HCT116 (cell line): Measurements from ENCODE around the gene ST7. TPM values are rescaled to one million over a fixed set of nuclear protein-coding genes. Genes with fewer than 3 reads are reported as not detected.

ENCODE experiments used
- ATAC-seq: fragments of 200-7000 bp; cut with Tn5 transposase; 2 replicates; pipeline ENCODE4 v1.9.1; 2020; ENCODE audit warnings: mild to moderate bottlenecking, moderate library complexity
- BruUV-seq: library from RNA; stranded (reverse); fragments of 400-500 nt; replicated peaks from 2 replicates; lab custom pipeline; 2021; lab: Mats Ljungman, UMichigan
- CTCF ChIA-PET: fragments of 300-600 bp; sonication (Branson Sonifier 250); formaldehyde crosslinking; loops from one replicate; lab custom pipeline; 2021; ENCODE audit warnings: antibody characterized with exemption; lab: Charles Lee
- POLR2A ChIA-PET: fragments of 300-600, 350-600 bp; sonication (Branson Sonifier 250); formaldehyde crosslinking; loops from one replicate; lab custom pipeline; 2021; ENCODE audit warnings: antibody characterized with exemption; lab: Charles Lee
- RAD21 ChIA-PET, 2 experiments: fragments of 300-600 bp; sonication (Branson Sonifier 250); formaldehyde crosslinking; loops; one replicate each; lab custom pipeline; 2023; ENCODE audit warnings: low total read pairs in 2 of 2; ENCODE audit not compliant: uncharacterized antibody in 2 of 2, unreplicated experiment in 2 of 2, low non-redundant PET in 1 of 2; lab: Charles Lee
- DNase-seq: peaks from one replicate; pipeline ENCODE4 v3.0.0-alpha.2; 2010; ENCODE audit warnings: low read depth, low spot score
- H2AFZ ChIP-seq: fragments of 200-600 bp; shearing (Covaris generic), sonication (generic); 2 replicates; pipeline ENCODE4 v1.6.1; 2017; ENCODE audit warnings: low read depth, mixed run types, mixed read lengths, antibody characterized with exemption, low read length; ENCODE audit not compliant: poor library complexity, severe bottlenecking
- H3K27ac ChIP-seq: 2 replicates; pipeline ENCODE4 v1.5.1; 2012; ENCODE audit warnings: low read depth, low read length
- H3K27me3 ChIP-seq: fragments of 200-600 bp; sonication (generic); 2 replicates; pipeline ENCODE4 v1.6.1; 2016; ENCODE audit warnings: mixed run types, low read length, mixed read lengths; ENCODE audit not compliant: insufficient read depth
- H3K36me3 ChIP-seq, 2 experiments: fragments of 200-500 bp in 1 of 2; fragments of 200-600 bp in 1 of 2; sonication (Bioruptor generic) in 1 of 2; sonication (generic) in 1 of 2; 2 replicates each; pipeline versions ENCODE4 v1.5.1 to v1.6.1; 2014 to 2016; ENCODE audit warnings: low read length in 2 of 2, inconsistent platforms in 1 of 2, mixed read lengths in 1 of 2, mixed run types in 1 of 2; ENCODE audit not compliant: insufficient read depth in 2 of 2, control insufficient read depth in 1 of 2
- H3K4me1 ChIP-seq, 2 experiments: fragments of 200-600 bp in 1 of 2; sonication (generic) in 1 of 2; 2 replicates each; pipeline versions ENCODE4 v1.5.1 to v1.6.1; 2012 to 2017; ENCODE audit warnings: low read length in 2 of 2, inconsistent platforms in 1 of 2, mild to moderate bottlenecking in 1 of 2, mixed read lengths in 1 of 2, mixed run types in 1 of 2, moderate library complexity in 1 of 2; ENCODE audit not compliant: insufficient read depth in 2 of 2, control insufficient read depth in 1 of 2
- H3K4me2 ChIP-seq: fragments of 200-600 bp; sonication (generic); 2 replicates; pipeline ENCODE4 v1.6.1; 2017; ENCODE audit warnings: mixed run types, low read length, mixed read lengths
- H3K4me3 ChIP-seq, 2 experiments: fragments of 200-600 bp in 1 of 2; sonication (generic) in 1 of 2; replicated peaks in 1 of 2; 2 replicates each; pipeline ENCODE4 v1.5.1; 2011 to 2016; ENCODE audit warnings: low read length in 2 of 2, control low read depth in 1 of 2, low read depth in 1 of 2, mild to moderate bottlenecking in 1 of 2, mixed read lengths in 1 of 2, mixed run types in 1 of 2
- H3K79me2 ChIP-seq: fragments of 200-600 bp; sonication (generic); 2 replicates; pipeline ENCODE4 v1.6.1; 2017; ENCODE audit warnings: mild to moderate bottlenecking, mixed run types, low read length, moderate library complexity, mixed read lengths; ENCODE audit not compliant: insufficient read depth
- H3K9ac ChIP-seq: fragments of 200-600 bp; sonication (generic); 2 replicates; pipeline ENCODE4 v1.6.1; 2016; ENCODE audit warnings: low read length, mixed read lengths
- H3K9me2 ChIP-seq: fragments of 200-600 bp; sonication (generic), shearing (Covaris generic); 2 replicates; pipeline ENCODE4 v1.6.1; 2017; ENCODE audit warnings: mixed run types, mild to moderate bottlenecking, moderate library complexity; ENCODE audit not compliant: insufficient read depth
- H3K9me3 ChIP-seq, 2 experiments: fragments of 200-500 bp in 1 of 2; fragments of 200-600 bp in 1 of 2; sonication (Bioruptor generic) in 1 of 2; sonication (generic) in 1 of 2; 2 replicates each; pipeline ENCODE4 v1.6.1; 2014 to 2017; ENCODE audit warnings: low read length in 2 of 2, mixed read lengths in 2 of 2, inconsistent platforms in 1 of 2, low read depth in 1 of 2, mild to moderate bottlenecking in 1 of 2, mixed run types in 1 of 2, moderate library complexity in 1 of 2; ENCODE audit not compliant: control insufficient read depth in 1 of 2, insufficient read depth in 1 of 2
- H4K20me1 ChIP-seq: fragments of 200-600 bp; sonication (generic), shearing (Covaris generic); 2 replicates; pipeline ENCODE4 v1.6.1; 2017; ENCODE audit warnings: mixed run types, mild to moderate bottlenecking, moderate library complexity; ENCODE audit not compliant: insufficient read depth
- CBX3 ChIP-seq: IDR thresholded peaks from 2 replicates; pipeline ENCODE4 v1.6.1; 2012; ENCODE audit warnings: low read depth
- CEBPB ChIP-seq: IDR thresholded peaks from 2 replicates; pipeline ENCODE4 v1.6.1; 2012; ENCODE audit warnings: low read depth
- FOSL1 ChIP-seq: IDR thresholded peaks from 2 replicates; pipeline ENCODE4 v1.6.1; 2012; ENCODE audit warnings: low read depth
- JUND ChIP-seq: IDR thresholded peaks from 2 replicates; pipeline ENCODE4 v1.6.1; 2012
- POLR2AphosphoS5 ChIP-seq: IDR thresholded peaks from 2 replicates; pipeline ENCODE4 v1.6.1; 2011; ENCODE audit warnings: mild to moderate bottlenecking, low read depth, low read length, moderate library complexity
- SIN3A ChIP-seq: IDR thresholded peaks from 2 replicates; pipeline ENCODE4 v1.6.1; 2012; ENCODE audit warnings: low read depth
- SP1 ChIP-seq: IDR thresholded peaks from 2 replicates; pipeline ENCODE4 v1.6.1; 2012; ENCODE audit warnings: low read depth
- YY1 ChIP-seq: IDR thresholded peaks from 2 replicates; pipeline ENCODE4 v1.6.1; 2011; ENCODE audit warnings: low read length, low read depth, moderate library complexity, mild to moderate bottlenecking; ENCODE audit not compliant: insufficient replicate concordance; ENCODE audit errors: extremely low read depth
- ZNF274 ChIP-seq: fragments of 200-500 bp; sonication (Bioruptor generic); IDR thresholded peaks from 2 replicates; pipeline ENCODE4 v1.6.1; 2014; ENCODE audit warnings: mild to moderate bottlenecking, low read depth, low read length, inconsistent platforms
- intact Hi-C: fragments of 100-400 bp; cut with micrococcal nuclease; formaldehyde crosslinking; loops from 2 replicates; pipeline ENCODE4 v1.10.0; 2022
- total RNA-seq: library from RNA; stranded (reverse); gene quantifications from one replicate; pipeline ENCODE4 v1.2.1, GENCODE V29; 2021; ENCODE audit not compliant: unreplicated experiment
- TF ChIP-seq, protein P1 (sequence below): IDR thresholded peaks from 2 replicates; pipeline ENCODE4 v1.6.1; 2012
- TF ChIP-seq, protein P2 (sequence below): IDR thresholded peaks from 2 replicates; pipeline ENCODE4 v1.6.1; 2011; ENCODE audit warnings: mild to moderate bottlenecking, low read length, moderate library complexity; ENCODE audit not compliant: insufficient replicate concordance; ENCODE audit errors: extremely low read depth

ST7 gene
- total RNA-seq, 1 experiment from 2014 or later: 12.6 TPM

DNA sequence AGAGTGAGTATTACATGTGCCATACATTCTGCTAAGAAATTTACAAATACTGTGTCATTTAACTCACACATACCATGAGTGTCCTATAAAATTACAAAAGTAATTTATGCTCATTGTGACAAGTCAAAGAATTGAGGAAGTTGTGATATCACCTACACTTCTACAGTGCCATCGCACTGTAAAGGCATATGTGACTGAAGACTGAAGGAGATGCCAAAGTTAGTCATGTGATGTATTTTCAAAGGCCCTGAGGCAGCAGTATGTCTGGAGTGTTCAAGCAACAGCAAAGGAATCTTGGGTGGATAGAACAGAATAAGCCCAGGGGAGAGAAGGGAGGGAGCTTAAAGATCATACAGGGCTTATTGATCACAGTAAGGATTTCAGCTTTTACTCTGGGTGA, 192.8 kb downstream of the ST7 start:
- no peaks in the 10 kb centered on the region for H3K36me3 ChIP-seq
- ChIA-PET RAD21 (no interaction called here), POLR2A (no interaction called here), CTCF (no interaction called here)
- no peaks in the 10 kb centered on the region for H3K9me3 ChIP-seq
- no peaks in the 10 kb centered on the region for H3K9me2 ChIP-seq
- no TSS peak for BruUV-seq
- no peak overlapping the region for H3K9ac ChIP-seq
- no peaks in the 10 kb centered on the region for H4K20me1 ChIP-seq
- H3K4me3 ChIP-seq: no peak overlapping the region
- no peak overlapping the region for H3K27ac ChIP-seq
- intact Hi-C loops: no loop called here
- H3K79me2 ChIP-seq: no peaks in the 10 kb centered on the region
- peaks cover 0 to 7% of the 10 kb centered on the region in 2 experiments; a peak in 1 of 4 replicates for H3K4me1 ChIP-seq
- TF ChIP-seq CEBPB: no peak
- no peak for TF ChIP-seq SIN3A
- TF ChIP-seq FOSL1: no peak
- TF ChIP-seq, protein P1, sequence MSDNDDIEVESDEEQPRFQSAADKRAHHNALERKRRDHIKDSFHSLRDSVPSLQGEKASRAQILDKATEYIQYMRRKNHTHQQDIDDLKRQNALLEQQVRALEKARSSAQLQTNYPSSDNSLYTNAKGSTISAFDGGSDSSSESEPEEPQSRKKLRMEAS: no peak
- TF ChIP-seq JUND: no peak
- TF ChIP-seq POLR2AphosphoS5: no peak
- no peak for TF ChIP-seq CBX3
- no peak for TF ChIP-seq ZNF274
- no peak for TF ChIP-seq SP1
- TF ChIP-seq YY1: no peak
- TF ChIP-seq, protein P2, sequence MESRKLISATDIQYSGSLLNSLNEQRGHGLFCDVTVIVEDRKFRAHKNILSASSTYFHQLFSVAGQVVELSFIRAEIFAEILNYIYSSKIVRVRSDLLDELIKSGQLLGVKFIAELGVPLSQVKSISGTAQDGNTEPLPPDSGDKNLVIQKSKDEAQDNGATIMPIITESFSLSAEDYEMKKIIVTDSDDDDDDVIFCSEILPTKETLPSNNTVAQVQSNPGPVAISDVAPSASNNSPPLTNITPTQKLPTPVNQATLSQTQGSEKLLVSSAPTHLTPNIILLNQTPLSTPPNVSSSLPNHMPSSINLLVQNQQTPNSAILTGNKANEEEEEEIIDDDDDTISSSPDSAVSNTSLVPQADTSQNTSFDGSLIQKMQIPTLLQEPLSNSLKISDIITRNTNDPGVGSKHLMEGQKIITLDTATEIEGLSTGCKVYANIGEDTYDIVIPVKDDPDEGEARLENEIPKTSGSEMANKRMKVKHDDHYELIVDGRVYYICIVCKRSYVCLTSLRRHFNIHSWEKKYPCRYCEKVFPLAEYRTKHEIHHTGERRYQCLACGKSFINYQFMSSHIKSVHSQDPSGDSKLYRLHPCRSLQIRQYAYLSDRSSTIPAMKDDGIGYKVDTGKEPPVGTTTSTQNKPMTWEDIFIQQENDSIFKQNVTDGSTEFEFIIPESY: no peak
- no peaks in the 10 kb centered on the region for H3K27me3 ChIP-seq
- DNase-seq (no peak), ATAC-seq (no peak)
- no peak overlapping the region for H3K4me2 ChIP-seq
- H2AFZ ChIP-seq: no peak overlapping the region
